ENCODE results near the gene RRP7A. TPM values are rescaled to one million over a fixed set of nuclear protein-coding genes. Genes with fewer than 3 reads are reported as not detected.
"Not testable (repeated sequence)": the region's sequence is repeated elsewhere in the genome, so short reads cannot be mapped to it uniquely, and the experiment has no call there.

RRP7A gene
- polyA plus RNA-seq, 1 experiment, result 42.3 TPM

DNA sequence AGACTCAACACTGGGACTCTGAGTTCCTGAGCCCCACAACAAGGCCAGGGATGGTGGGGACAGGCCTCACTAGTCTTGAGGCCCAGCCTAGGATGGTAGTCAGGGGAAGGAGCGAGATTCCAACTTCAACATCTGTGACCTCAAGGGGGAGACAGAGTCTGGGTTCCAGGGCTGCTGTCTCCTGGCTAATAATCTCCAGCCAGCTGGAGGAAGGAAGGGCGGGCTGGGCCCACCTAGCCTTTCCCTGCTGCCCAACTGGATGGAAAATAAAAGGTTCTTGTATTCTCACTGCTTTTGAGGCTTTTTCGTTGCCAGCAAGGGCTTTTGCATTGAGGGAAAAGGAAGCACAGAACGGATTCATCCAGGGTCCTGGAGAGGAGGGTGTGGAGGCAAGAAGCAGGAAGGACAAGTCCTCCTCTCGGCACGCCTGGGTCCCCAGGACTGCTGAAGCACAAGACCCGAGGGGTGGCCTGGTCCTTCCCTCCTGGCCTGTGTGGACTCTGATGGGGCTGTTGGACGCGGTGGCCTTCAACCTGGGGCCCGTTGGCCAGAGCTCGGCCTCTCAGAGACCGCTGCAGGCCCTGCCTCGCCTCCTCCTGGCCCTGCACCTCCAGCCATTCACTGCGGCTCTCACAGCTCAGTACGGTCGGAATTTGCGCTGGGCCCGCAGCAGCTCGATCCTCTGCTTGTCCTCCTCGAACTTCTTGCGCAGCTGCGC is 7.2 kb downstream of the RRP7A start:
- H3K27me3 ChIP-seq (ENCODE audit: control insufficient read depth, insufficient read depth, low read length); CTCF ChIA-PET; H3K4me3 ChIP-seq (ENCODE audit: low read depth, low read length); DNase-seq (ENCODE audit: low read depth): not testable (repeated sequence)
- POLR2A ChIA-PET, result interaction anchor here (0.6 kb wide), 1 partner anchor 101 kb away, joined by 3 read pairs; no protein-coding TSS in a partner anchor
- peaks cover 11% of the 10 kb centered on the region for H3K36me3 ChIP-seq (ENCODE audit: control insufficient read depth, insufficient read depth, low read length)
- TF ChIP-seq, protein P1, sequence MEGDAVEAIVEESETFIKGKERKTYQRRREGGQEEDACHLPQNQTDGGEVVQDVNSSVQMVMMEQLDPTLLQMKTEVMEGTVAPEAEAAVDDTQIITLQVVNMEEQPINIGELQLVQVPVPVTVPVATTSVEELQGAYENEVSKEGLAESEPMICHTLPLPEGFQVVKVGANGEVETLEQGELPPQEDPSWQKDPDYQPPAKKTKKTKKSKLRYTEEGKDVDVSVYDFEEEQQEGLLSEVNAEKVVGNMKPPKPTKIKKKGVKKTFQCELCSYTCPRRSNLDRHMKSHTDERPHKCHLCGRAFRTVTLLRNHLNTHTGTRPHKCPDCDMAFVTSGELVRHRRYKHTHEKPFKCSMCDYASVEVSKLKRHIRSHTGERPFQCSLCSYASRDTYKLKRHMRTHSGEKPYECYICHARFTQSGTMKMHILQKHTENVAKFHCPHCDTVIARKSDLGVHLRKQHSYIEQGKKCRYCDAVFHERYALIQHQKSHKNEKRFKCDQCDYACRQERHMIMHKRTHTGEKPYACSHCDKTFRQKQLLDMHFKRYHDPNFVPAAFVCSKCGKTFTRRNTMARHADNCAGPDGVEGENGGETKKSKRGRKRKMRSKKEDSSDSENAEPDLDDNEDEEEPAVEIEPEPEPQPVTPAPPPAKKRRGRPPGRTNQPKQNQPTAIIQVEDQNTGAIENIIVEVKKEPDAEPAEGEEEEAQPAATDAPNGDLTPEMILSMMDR (IDR thresholded peaks at IDR 0.05; ENCODE audit: insufficient read depth, low read depth, low read length), result peak; percentile 24; the same call in 1 of the 2 replicates

DNA sequence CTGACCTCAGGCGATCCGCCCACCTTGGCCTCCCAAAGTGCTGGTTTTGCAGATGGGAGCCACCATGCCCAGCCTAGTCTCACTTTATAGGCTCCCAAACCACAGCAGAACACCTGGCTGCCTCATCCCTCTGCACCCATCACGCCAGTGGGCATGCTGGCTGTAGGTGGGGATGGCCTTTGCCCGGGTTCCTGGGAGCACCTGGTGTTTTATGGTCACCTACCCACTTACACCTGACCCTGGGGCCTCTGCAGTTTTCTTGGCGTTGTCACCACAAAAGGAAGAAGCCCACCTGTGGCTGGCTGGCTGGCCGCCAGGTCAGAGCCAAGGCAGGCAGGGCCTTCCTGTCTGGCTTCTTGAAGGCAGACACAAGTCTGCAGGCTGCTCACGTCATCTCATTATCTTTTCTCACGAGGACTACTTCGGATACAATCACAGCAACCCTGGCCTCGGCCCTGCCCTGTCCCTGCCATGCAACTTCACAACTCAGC is 8.2 kb downstream of the RRP7A start:
- no peak for DNase-seq (ENCODE audit: low read depth)
- no peaks in the 10 kb centered on the region for H3K27me3 ChIP-seq (ENCODE audit: control insufficient read depth, insufficient read depth, low read length)
- H3K4me3 ChIP-seq (ENCODE audit: low read depth, low read length), result no peak overlapping the region
- H3K36me3 ChIP-seq (ENCODE audit: control insufficient read depth, insufficient read depth, low read length), result peaks cover 11% of the 10 kb centered on the region
- CTCF ChIA-PET, result interaction anchor here (1.6 kb wide), 1 partner anchor 13 kb away, joined by 3 read pairs; no protein-coding TSS in a partner anchor
- POLR2A ChIA-PET, result no interaction called here
- TF ChIP-seq, protein P1 (IDR thresholded peaks at IDR 0.05; ENCODE audit: insufficient read depth, low read depth, low read length), result no peak

DNA sequence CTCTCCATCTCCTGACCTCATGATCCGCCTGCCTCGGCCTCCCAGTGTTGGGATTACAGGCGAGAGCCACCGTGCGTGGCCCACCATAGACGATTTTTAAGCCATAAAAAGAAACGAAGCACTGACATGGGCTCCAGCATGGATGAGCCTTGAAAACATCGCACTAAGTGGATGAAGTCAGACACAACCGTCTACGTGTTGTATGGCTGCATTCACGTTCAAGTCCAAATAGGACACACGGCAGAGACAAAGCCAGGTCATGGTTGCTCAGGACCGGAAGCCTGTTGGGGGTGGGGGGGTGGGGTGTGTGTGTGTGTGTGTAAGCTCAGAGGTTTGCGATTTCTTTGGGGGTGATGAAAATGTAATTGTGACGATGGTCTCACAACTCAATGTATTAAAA is 10.0 kb downstream of the RRP7A start:
- no peak overlapping the region for H3K4me3 ChIP-seq (ENCODE audit: low read depth, low read length)
- H3K36me3 ChIP-seq (ENCODE audit: control insufficient read depth, insufficient read depth, low read length), result peaks cover 7% of the 10 kb centered on the region
- H3K27me3 ChIP-seq (ENCODE audit: control insufficient read depth, insufficient read depth, low read length), result no peaks in the 10 kb centered on the region
- POLR2A ChIA-PET, result no interaction called here
- CTCF ChIA-PET, result no interaction called here
- TF ChIP-seq, protein P1 (IDR thresholded peaks at IDR 0.05; ENCODE audit: insufficient read depth, low read depth, low read length), result no peak
- DNase-seq (ENCODE audit: low read depth), result no peak

DNA sequence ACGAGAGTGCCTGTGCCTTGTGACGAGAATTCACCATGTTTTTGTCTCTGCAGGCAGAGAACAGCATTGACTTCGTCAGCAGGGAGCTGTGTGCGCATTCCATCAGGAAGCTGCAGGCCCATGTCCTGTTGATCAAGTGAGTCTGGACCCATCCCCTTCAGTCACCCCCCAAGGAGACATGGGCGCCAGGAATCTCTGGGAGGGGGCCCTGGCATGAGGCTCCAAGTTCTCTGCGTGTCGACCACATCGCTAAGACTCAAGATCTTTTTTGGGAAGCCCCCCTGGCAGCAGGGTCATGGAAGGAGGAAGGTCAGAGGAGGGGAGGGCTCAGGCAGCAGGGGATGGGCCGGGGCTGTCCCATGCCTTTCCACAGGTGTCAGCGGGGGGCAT is 10.6 kb downstream of the RRP7A start:
- CTCF ChIA-PET, POLR2A ChIA-PET: not testable (repeated sequence)

GRCh38 chr22:42508327-42508974 is 11.1 kb downstream of the RRP7A start:
- POLR2A ChIA-PET; H3K36me3 ChIP-seq (ENCODE audit: control insufficient read depth, insufficient read depth, low read length); CTCF ChIA-PET; H3K4me3 ChIP-seq (ENCODE audit: low read depth, low read length); H3K27me3 ChIP-seq (ENCODE audit: control insufficient read depth, insufficient read depth, low read length); DNase-seq (ENCODE audit: low read depth): not testable (repeated sequence)

More for the DNA sequence above, 10.6 kb downstream of the RRP7A start:
- H3K36me3 ChIP-seq (ENCODE audit: control insufficient read depth, insufficient read depth, low read length); H3K4me3 ChIP-seq (ENCODE audit: low read depth, low read length); H3K27me3 ChIP-seq (ENCODE audit: control insufficient read depth, insufficient read depth, low read length); DNase-seq (ENCODE audit: low read depth): not testable (repeated sequence)

DNA sequence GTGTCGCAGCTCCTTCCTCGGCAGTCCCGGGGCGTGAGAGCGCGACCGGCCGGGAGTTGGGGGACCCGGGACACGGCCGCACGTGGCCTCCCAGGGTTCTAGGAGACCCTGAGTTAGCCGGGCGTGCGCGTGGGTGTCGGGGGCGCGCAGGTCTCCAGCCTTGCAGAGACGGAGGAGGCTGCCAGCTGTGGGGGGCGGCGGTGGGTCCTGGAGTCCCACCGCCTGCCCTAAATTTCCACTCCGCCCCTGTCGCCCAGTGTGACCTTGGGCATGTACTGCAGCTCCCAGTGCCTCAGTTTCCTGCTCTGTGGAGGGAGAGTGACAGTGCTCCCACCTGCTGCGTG is 18.8 kb downstream of the RRP7A start:
- POLR2A ChIA-PET, result no interaction called here
- Histone ChIP-seq H3K27me3 (ENCODE audit: control insufficient read depth, insufficient read depth, low read length) (no peaks in the 10 kb centered on the region; the same call in 1 of the 2 replicates), H3K36me3 (ENCODE audit: control insufficient read depth, insufficient read depth, low read length) (no peaks in the 10 kb centered on the region), H3K4me3 (ENCODE audit: low read depth, low read length) (peak overlapping the region; percentile 31)
- TF ChIP-seq, protein P1 (IDR thresholded peaks at IDR 0.05; ENCODE audit: insufficient read depth, low read depth, low read length), result no peak
- CTCF ChIA-PET, result no interaction called here
- DNase-seq (ENCODE audit: low read depth), result no peak

All from BJ (cell line).